Activated T-cell treated with anti-CD3 and anti-CD28 coated beads for 48 hours (primary cell): Measurements from ENCODE around the gene XCR1.

Experiments used
- DNase-seq: peaks from one replicate; pipeline ENCODE4 v3.0.0-alpha.2; 2020; ENCODE audit warnings: low read depth

The XCR1 gene

GRCh38 chr3:45981346-45982074 lies 45.8 kb downstream of the XCR1 start:
- DNase-seq, result no peak

GRCh38 chr3:45980819-45981218 lies 46.5 kb downstream of the XCR1 start:
- no peak for DNase-seq

DNA sequence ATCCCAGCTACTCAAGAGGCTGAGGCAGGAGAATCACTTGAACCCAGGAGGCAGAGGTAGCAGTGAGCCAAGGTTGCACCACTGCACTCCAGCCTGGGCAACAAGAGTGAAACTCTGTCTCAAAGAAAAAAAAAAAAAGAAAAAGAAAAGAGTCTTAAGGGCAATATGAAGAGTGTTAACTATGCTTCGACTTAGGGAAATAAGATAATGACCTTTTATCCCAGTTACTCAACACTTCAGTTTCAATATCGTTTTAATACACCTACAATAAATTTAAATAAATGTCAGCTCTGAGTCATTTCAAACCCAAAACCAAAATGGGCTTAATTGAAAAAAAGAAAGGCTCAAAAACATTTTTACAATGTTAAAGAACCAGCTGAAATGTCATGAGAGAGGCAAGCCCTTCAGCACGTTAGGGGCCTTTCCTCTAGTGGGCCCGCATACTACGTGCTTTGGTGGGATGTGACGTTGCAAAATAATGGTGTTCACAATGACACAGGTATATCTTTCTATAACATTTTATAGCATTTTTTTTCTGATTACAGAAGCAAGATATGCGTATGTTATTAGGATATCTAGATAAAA lies 47.0 kb downstream of the XCR1 start:
- DNase-seq, result no peak

- DNase-seq, result no peak
Measured at GRCh38 chr3:45979378-45979777, 47.9 kb downstream of the XCR1 start.

- DNase-seq, result peak; percentile 51
Measured at GRCh38 chr3:45978006-45978761, 49.1 kb downstream of the XCR1 start.

DNA sequence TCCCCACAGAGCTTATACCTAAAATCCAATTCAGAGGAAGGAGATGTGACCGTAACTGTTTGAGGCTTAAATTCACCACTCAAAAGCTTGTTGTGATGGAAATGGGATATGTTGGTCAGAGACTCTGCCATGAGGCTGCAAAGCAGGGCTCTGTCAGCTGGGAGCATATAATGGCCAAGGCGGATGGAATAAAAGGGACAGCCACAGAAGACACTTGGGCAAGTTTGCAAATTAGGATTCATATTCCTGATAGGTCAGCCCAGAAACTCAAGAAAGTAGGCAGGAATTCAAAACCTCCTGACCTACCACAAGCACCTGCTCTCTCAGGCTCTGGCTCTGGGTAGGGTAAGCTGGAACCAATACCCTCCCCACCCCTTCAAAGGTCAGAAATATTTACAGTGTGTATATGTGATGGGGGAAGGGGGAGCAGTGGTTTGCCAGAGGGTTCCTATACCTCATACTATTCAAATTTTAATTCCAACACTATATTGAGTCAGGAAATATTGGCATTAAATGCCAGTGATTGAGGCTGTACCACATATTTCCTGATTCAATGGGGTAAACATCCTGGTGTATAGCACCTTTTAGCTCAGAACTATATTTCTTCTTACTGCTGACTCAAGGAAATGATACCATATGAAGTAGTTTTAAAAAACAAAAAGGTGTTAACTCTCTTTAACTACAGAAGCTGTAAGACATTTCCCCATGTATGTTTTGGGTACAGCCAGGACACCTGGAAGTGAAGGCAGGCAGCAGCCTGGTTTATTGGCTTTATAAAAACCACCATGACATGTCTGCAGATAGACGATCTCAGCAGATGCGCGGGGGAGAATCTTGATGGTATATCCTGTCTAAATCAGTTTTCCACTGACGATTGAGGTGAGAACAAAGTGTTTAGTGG lies 50.8 kb downstream of the XCR1 start:
- DNase-seq, result no peak

DNA sequence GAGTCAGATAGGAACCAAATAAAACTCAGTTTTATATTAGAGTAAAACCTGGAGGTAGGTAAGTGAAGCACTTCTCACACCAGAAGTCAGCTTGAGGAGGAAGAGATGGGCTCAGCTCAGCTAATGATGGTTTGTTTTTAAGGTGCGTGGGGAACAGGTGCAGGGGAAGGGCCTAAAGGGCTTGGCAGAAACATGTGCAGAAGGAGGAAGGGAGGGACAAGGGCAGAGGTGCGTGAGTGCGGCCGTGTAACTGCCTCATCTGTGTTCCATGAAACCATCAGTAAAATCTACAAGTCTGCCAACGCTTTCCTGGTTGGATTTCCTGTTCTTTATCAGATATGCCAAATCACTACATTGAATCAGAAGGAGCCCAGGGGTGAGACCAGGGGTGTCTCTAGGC lies 51.6 kb downstream of the XCR1 start:
- no peak for DNase-seq

GRCh38 chr3:45974686-45975085 lies 52.6 kb downstream of the XCR1 start:
- DNase-seq, result no peak

GRCh38 chr3:45972534-45973402 lies 54.5 kb downstream of the XCR1 start:
- DNase-seq, result no peak

- no peak for DNase-seq
Measured at GRCh38 chr3:45969953-45970352, 57.3 kb downstream of the XCR1 start.

GRCh38 chr3:45969116-45969515 lies 58.2 kb downstream of the XCR1 start:
- no peak for DNase-seq

DNA sequence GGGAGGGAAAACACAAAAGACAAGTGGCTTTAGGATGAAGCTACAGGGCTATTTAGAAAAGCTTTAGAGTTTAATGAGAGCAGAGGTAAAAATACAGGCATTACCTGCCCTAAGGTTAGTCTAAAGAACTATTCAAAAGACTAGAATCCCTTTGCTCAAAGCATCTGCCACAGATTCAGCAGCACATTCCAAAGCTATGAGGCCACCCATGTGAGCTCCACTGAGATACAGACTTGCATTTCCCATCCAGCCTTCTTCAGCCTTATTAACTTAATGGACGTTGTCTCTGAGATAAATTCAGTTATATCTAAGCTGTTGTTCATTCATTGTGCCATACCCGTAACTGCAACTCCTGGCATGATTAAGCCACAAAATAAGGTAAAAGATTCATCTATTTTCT lies 58.6 kb downstream of the XCR1 start:
- DNase-seq, result no peak

DNA sequence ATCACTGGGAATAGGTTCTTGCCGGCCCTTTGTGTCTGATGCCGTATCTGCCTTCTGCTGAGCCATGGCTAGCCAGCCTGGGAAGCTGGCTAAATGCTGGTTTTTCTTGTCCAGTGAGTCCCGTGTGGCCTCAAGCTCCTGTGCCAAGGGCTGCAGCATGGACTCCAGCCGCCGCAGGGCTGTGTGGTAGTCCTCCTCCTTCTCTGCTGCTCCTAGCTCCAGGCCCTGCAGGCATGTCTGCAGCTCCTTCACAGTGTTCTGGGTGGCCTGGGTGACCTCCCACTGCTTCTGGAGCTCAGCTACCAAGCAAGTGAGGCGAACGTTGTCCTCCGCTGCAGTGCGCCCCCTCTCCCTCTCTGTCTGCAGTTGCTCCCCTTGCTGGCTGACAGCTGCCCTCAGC lies 59.1 kb downstream of the XCR1 start:
- no peak for DNase-seq

DNA sequence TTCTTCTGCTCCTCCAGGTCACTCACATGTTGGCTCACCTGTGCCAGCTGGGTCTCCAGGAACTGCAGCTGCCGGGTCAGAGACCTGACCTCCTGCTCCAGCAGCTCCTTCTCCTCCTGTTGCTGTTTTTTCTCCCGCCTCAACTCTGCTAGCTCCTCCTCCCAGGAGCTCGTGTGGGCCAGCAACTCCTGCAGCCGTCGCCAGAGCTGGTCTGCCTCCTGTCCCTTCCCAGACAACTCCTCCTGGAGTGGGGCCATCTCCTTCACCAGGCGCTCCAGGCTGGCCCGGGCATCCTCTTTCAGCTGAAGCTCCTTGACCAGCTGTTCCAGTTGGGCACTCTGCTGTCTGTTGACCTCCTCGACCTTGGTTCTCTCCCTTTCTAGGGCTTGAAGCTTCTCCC lies 59.6 kb downstream of the XCR1 start:
- DNase-seq, result no peak
